Aortic smooth muscle cell (primary cell): ENCODE data around the gene NLK. TPM values are rescaled to one million over a fixed set of nuclear protein-coding genes. Genes with fewer than 3 reads are reported as not detected.

ENCODE experiments used
- total RNA-seq: library from RNA; depleted of rRNA; stranded (reverse); fragments of >200 nt; gene quantifications from 2 replicates; pipeline ENCODE4 v1.2.3, GENCODE V29; 2014

The NLK gene
- 12.2 and 15.7 TPM in 2 replicates for total RNA-seq

DNA sequence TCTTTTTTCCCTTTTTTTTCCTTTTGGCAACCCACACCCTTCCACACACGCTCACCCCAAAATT is at the start of gene NLK:
Gene NLK (plus strand): TSS at position 21 of the 64 bp plus-strand sequence. CDS start 197 bp downstream, outside the sequence.

Other genes starting within 250 kb of the NLK start
- under 0.01 and 0.13 TPM in 2 replicates for gene NOS2, start 242.1 kb upstream of the NLK start, total RNA-seq
- gene LYRM9, start 149.3 kb upstream of the NLK start, total RNA-seq, result 5.7 and 8.6 TPM in 2 replicates